HuH-7 (cell line): Measurements from ENCODE around the gene BRD9.
"Not testable (repeated sequence)": the region's sequence is repeated elsewhere in the genome, so short reads cannot be mapped to it uniquely, and the experiment has no call there.

Experiments used
- DNase-seq: peaks from one replicate; pipeline ENCODE4 v3.0.0; 2011; ENCODE audit warnings: low spot score

BRD9 gene

DNA sequence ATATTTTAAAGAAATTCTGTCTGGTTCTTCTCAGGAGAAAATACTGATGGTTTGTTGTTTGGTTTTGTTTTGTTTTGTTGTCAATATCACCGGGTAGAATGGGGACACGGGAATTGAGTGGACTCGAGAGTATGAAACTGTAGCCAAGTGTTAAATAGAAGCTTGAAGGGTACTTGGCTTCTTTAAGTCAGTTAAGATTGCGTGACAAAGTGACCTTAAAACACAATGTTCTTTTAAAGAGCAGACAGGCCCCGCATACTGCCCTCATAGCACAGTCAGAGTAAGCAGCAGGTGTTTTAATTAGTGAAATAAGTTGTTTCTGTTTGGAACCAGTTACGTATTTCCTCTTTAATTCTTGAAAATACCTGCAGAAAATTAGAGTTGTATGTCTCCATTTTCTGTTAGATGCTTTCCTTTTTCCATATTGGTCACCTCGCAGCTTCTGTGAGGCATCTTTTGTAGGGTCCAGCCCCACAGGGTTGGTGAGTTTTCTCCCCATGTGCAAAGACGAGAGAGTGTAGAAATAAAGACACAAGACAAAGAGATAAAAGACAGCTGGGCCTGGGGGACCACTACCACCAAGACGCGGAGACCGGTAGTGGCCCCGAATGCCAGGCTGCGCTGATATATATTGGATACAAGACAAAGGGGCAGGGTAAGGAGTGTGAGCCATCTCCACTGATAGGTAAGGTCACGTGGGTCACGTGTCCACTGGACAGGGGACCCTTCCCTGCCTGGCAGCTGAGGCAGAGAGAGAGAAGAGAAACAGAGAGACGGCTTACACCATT is 9.7 kb upstream of the BRD9 start:
- no peak for DNase-seq

GRCh38 chr5:900781-901180 is 8.2 kb upstream of the BRD9 start:
- no peak for DNase-seq

- DNase-seq: peak; percentile 24
Measured at GRCh38 chr5:893711-894110, 1.1 kb upstream of the BRD9 start.

DNA sequence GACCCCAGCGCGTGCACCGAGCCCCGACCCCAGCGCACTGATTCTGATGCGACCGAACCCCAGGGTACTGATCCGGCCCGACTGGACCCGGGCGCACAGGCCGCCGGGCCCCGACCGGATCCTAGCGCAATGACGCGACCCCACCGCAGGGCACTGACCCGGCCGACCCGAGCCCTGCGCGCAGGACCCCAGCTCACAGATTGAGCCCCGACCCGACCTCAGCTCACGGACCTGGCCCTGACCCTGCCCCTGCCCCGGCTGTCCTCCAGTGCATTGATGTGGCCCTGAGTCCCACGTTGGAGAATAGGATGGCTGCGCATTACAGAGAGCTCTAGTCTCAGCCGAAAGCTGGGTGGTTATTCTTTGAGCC is 521 bp upstream of the BRD9 start:
- DNase-seq: no peak

DNA sequence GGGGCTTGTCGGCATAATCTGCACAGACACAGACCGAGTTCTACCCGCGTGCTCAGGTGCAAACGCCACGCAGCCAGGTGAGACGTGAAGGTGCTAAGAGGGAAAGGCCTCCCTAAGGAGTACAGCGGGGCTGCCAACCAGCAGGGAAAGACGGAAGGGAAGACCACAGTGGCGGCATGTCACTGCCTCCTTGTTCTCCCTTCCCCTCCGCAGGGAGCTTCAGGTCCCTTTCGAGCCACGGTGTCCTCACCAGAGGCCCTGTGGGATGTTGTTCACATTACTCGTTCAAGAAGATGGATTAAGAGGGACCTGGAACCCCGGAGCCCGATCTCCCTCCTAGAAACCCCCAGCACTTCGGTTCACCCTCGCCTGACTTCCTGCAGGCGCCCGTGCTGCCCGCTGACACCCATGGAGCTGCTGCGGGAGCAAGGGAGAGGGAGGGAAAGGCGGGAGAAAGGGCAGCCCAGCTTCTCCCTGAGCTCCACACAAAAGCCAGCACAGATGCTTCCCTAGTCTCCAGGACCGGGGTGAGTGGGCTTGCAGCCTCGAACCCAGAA is 686 bp downstream of the BRD9 start:
- no peak for DNase-seq

- DNase-seq: no peak
Measured at GRCh38 chr5:891117-891836, 1.3 kb downstream of the BRD9 start.

DNA sequence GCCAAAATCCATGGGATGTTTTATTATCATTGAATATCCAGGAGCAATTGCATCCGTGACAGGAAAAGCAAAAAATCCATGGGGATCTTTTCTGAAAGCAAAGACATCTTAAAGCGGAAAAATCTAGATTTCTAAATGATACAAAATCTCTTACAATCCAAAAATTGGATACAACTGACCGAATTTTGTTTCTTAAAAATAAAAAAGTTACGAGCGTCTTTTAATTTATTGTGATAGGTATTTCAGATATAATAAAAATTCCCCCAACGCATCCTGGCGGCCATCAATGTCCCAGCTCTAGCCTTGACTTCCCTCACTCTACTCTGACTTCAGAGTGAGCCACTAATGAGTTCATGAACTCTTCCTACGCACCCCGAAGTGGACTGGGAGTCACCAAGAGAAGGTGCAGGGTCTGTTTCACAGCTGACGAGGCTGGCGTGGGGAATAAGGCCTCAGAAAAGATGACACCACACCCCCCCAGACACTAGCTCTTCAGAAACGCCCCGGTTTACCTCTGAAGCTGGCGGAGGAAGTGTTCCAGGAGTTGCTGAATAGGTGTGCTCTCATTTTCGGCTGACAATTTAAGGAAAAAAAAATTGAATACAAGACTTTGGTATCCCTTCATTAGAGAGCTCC is 3.4 kb downstream of the BRD9 start:
- DNase-seq: no peak

GRCh38 chr5:888638-889035 is 4.0 kb downstream of the BRD9 start:
- DNase-seq: no peak

DNA sequence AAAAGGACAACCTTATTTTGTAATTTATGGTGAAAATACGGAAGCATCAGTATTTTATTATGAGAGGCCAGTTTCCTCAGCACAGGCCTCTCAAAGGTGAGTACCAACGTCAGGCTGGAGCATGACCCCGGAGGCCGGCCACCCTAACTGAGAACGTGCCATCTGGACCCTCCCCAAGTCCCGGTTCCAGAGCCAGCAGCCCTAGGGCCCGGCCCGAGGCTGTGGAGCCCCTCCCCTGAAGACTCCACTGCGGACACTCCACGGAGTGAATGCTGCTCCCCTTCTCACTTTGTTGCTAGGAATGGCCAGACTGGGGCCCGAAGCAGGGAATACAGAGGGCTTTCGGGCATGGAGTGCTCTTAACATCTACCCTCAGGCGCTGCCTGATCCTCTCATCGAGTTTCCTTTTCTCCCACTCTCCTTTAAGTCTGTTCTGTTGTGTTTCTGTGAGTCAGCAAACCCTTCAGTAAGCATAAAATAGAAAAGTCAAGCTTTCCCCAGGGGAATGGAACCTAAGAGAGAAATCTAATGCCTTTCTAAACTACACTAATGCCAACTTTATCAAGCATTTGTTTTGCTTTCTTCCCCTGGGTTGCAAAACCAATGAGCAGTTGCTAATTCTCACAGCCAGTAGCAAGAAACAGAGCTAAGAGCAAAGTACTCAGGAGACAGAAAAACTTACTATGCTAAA is 4.5 kb downstream of the BRD9 start:
- DNase-seq: no peak

DNA sequence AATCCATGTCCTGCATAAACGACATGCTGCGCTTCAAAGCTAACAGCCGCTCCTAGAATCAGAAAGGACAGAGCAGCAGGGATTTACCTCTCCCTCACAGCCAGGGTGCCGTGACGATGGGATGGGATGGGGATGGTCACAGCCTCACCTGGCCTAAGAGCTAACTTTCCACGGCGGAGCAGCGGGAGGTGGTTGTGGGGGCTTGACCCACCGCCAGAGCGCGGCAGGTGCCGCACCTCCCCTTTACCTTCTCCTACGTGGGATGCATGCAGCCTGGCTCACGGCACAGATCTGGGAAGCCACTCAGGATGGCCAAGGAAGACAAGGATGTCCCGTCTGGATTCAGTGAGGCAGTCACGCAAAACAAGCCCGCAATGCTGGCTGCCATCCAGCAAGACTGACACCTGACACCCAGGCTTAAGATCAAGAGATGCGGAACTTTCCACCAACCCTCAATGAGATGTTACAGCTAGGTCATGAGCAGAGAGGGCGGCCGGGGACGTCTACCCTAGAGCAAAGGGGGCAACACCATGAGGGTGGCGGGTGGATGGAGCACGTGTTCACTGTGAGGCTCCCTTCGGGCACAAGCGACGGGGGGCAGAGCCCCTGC is 5.8 kb downstream of the BRD9 start:
- no peak for DNase-seq

DNA sequence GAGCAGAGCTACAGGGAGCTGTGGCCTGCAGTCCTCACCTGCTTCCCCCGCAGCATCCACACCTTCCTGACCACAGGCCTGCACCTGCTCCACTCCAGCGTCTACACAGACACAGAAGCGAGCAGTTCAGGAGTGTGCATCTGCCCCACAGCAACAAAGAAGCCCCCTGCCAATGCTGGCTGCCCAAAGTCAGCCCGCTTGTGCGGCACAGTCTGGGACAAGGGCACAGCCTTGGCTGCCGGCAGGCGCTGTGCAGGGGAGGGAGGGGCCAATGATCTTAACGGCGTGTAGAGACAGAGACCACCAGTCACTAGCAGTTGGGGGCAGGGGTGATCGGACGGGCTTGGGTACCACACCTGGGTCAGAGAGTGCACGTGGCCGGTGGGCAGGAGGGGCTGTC is 6.6 kb downstream of the BRD9 start:
- DNase-seq: no peak

DNA sequence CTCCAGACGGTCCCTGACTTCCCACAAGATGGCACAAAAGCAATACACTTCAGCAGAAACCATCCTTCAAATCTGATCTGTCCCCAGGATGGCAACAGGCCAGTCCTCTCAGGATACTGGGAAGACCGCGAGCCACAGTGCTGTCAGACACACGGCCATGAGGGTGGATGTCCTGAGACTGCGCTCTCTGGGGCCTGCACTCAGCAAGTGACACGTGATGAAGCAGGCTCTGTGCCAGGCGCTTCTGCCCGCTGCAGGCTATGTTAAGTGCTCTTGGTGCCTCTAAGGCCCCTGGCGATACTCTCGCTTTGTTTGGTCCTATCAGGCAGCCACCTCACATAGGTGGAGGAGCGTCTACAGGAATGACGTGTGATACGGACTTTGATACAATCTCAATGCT is 7.1 kb downstream of the BRD9 start:
- no peak for DNase-seq

DNA sequence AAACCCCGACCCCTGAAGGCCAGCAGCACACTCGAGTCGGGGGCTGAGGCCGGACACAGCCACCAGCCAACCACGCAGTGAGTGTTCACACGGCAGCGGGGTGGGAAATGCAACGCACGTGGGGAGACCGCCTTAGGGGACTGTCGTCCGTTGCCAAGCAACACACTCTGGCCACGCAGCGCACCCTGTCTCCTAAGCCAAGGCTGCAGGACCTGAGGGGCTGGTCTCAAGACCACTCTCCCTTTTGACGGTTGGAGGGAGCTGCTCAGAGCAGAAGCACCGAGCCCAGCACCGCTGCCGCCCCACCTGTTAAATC is 7.5 kb downstream of the BRD9 start:
- no peak for DNase-seq

GRCh38 chr5:884345-885126 is 8.1 kb downstream of the BRD9 start:
- no peak for DNase-seq

DNA sequence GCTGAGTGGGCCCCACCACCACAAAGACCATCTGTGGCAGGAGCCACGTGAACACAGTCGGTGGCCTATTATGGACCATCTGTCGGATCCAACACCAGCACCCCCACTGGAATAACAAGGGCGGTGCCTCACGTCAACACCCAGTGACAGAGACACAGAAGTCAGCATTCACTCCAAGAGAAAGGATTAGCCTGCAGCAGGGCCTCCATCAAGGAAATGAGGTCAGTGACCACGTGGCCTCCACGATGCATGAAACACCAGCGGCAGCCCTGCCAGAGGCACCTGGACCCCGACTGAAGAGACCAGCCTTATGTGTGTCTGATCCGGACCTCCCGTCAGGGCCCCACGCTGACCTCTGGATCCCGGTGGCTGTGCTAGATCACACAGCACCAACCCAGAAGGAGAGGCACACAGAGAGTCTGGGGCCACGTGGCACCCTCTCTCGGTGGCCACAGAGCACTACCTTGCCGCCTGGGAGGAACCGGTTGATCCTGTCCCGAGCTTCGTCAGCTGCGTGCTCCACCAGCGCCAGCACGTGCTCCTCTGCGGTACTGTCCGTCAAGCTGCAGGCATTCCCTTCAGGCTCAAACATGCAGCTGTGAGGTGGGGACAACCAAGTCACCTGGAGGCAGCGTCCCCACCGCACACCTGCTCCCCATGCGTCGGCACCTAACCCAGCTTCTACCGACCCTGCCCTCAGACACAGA is 9.0 kb downstream of the BRD9 start:
- DNase-seq: no peak

DNA sequence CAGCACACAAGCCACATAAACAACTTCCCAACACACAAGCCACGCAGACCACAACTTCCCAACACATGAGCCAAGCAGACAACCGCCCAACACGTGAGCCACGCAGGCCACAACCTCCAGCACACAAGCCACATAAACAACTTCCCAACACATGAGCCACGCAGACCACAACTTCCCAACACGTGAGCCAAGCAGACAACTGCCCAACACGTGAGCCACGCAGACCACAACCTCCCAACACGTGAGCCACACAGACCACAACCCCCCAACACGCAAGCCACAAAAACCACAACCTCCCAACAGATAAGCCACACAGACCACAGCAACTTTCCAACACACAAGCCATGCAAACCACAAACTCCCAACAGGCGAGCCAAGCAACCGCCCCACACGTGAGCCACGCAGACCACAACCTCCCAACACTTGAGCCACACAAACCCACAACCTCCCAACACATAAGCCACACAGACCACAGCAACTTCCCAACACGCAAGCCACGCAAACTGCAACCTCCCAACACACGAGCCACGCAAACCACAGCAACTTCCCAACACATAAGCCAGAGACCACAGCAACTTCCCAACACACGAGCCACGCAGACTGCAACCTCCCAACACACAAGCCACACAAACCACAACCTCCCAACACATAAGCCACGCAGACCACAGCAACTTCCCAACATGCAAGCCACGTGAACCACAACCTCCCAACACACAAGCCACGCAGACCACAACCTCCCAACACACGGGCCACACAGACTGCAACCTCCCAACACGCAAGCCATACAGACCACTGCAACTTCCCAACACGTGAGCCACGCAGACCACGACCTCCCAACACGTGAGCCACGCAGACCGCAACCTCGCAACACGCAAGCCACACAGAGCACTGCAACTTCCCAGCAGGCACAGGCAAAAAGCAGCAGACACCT is 10.1 kb downstream of the BRD9 start:
- DNase-seq: no peak

DNA sequence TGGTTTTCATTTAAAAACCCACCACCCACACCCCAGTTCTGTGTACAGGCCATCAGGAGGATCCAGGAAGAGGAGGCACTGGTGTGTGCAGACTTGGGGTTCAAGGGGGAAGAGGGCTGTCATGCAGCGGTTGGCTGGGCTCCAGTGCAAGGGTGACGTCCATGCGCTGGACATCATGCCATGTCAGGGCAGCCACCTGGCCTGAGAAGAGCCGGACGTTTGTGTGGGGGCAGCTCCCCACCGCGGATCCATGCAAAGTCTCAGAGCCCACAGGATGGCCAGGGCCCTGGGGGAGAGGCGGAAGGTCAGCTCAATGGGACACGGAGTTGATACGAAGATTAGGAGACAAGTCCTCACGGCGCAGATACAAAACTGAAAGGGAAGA is 11.1 kb downstream of the BRD9 start:
- no peak for DNase-seq

DNA sequence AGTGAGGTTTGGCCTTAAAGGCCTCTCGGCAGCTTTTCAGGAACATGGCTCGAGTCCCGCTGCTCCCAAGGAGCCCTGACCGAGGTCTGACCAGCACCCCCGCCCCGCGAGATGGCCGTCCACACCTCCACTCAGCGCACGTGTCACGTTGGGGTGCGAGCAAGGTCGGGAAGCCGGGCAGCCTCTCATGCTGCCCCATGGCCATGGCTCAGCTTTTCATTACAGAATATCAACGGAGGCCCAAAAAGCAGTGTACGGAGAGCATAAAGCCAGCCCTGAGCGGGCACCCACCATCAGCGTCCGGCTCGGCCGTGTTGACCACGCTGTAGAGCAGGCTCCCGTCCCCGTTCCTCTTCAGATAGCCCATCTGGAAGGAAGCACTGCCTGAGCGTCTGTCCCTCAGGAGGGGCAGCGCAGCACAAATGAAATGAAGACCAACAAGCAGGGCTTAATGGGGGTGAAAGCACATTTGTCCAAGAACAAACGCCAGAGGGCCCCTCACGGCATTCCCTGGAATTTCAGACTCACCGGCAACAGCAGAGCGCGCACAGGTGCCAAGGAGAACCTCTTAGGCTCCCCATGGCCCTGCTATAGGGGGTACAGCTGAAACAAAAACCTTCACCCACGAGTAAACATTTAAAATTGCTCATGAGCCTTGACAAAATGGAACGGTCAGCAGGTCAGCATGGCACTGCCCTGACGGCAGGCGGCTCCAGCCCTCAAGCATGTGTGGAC is 11.6 kb downstream of the BRD9 start:
- no peak for DNase-seq

GRCh38 chr5:878677-879076 is 13.9 kb downstream of the BRD9 start:
- not testable (repeated sequence) for DNase-seq
